Kidney epithelial cell (primary cell): Measurements from ENCODE around the gene PECR. TPM values are rescaled to one million over a fixed set of nuclear protein-coding genes. Genes with fewer than 3 reads are reported as not detected.

Experiments
- DNase-seq: peaks from one replicate; pipeline ENCODE4 v3.0.0-alpha.2; 2010; ENCODE audit warnings: low read depth
- H3K27me3 ChIP-seq: 2 replicates; pipeline ENCODE4 v1.6.0; 2011; ENCODE audit warnings: low read length; ENCODE audit not compliant: control insufficient read depth, insufficient read depth
- H3K36me3 ChIP-seq: 2 replicates; pipeline ENCODE4 v1.5.1; 2011; ENCODE audit warnings: low read length; ENCODE audit not compliant: control insufficient read depth, insufficient read depth
- H3K4me3 ChIP-seq: 2 replicates; pipeline ENCODE4 v1.5.1; 2011; ENCODE audit warnings: low read depth, mild to moderate bottlenecking, control low read depth, low read length
- CTCF ChIP-seq: IDR thresholded peaks from 2 replicates; pipeline ENCODE4 v1.5.1; 2011; ENCODE audit warnings: mild to moderate bottlenecking, moderate library complexity, low read length, control low read depth, inconsistent platforms; ENCODE audit not compliant: insufficient read depth, poor library complexity, severe bottlenecking
- total RNA-seq: library from RNA; depleted of rRNA; stranded (reverse); fragments of >200 nt; gene quantifications from 2 replicates; pipeline ENCODE4 v1.2.3, GENCODE V29; 2015

PECR gene
- total RNA-seq, 1 donor from 2014 or later = 18.4 TPM

DNA sequence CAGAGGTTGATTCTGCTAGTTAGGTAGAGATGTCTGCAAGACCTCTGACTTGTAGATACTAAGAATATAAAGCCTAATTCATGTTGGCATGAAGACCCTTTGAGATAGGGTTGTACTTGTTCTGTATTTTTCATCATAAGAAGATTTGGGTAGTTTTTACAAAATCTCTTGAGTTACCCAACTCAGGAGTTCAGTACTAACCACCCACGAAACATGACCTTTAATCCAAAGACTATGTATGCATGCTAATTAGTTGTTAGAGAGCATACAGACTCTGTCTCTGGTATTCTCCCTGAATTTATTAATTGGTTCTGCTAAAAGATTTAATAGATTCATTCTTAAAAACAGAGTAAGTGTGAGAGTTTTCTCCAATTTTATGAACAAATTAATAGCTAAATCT, 16.9 kb downstream of the PECR start:
- H3K27me3 ChIP-seq = no peaks in the 10 kb centered on the region
- no peaks in the 10 kb centered on the region for H3K36me3 ChIP-seq
- no peak for TF ChIP-seq CTCF
- no peak overlapping the region for H3K4me3 ChIP-seq
- DNase-seq = no peak

DNA sequence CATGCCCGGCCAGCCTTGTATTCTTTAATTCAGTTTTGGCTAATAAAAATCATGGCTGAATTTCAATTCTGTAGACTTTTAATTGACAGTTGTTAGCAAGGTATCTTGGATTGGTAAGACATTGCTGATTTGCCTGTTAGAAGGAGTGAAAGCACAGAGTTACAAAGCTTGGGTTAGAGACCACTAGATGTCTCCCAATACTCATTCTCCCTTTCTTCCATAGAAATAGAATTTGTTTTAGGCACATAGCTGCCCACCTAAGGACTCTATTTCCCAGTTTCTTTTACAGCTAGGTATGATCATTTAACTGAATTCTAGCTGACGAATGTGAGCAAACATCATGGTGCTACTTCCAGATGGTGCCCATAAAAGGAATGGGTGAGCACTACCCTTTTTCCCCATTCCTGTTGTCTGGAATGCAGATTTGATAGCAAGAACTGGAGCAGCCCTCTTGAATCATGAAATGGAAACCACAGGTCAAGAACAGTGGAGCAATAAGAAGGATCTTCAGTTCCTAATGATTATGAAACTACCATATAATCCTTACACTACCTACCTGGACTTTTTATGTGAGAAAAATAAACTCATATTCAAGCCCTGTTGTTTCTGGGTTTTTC, 17.5 kb downstream of the PECR start:
- DNase-seq = no peak

DNA sequence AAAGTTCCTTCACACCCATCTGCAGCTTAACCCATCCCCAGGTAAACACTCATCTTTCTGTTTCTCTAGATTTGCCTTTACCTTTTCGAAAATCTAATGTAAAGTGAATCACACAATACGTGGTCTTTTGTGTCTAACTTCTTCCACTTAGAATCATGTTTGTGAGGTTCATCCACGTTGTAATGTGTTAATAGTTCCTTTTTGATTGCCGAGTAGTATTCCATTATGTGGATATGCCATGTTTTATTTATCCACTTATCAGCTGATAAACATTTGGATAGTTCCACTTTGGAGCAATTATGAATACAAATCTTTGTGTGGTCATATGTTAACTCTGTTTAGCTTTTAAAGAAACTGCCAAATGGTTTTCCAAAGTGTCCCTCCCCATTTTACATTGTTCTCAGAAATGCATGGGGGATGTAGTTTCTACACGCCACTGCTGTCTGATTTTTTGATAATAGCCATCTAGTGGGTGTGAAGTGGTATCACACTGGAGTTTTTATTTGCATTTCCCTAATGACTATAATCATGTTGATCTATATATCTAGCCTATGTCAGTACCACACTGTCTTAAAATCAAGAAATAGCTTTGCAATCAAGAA, 22.3 kb downstream of the PECR start:
- no peaks in the 10 kb centered on the region for H3K27me3 ChIP-seq
- TF ChIP-seq CTCF = peak; percentile 15
- no peak overlapping the region for H3K4me3 ChIP-seq
- H3K36me3 ChIP-seq = no peaks in the 10 kb centered on the region
- no peak for DNase-seq

More for the DNA sequence above, 17.5 kb downstream of the PECR start:
- no peaks in the 10 kb centered on the region for H3K27me3 ChIP-seq
- TF ChIP-seq CTCF = no peak
- H3K4me3 ChIP-seq = no peak overlapping the region
- no peaks in the 10 kb centered on the region for H3K36me3 ChIP-seq

DNA sequence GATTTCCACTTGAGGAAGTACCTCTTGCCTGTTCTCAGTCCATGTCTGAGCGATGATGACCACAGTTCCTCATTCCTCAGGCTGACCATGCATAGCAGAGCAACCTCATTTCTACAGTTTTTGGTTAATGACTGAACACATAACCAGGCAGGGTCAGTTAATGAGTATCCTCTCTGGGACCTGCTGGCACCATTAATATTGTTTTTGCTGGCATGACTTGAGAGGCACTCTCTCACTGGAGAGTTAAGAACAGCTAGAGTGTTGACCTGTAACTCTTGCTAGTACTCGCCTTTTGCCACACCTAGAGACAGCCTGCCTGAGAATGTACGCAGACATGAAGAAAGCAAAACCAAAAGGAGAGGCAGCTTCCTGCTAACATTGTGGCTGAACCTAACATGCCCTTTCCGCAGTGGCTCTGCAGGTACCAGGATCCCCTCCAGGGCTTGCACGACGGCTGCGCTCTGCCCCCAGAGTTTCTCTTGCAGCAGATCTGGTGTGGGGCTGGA, 23.9 kb downstream of the PECR start:
- no peak for TF ChIP-seq CTCF
- Histone ChIP-seq H3K4me3 (no peak overlapping the region), H3K36me3 (no peaks in the 10 kb centered on the region), H3K27me3 (no peaks in the 10 kb centered on the region)
- DNase-seq = peak; percentile 99

GRCh38 chr2:216056739-216057138, 24.9 kb downstream of the PECR start:
- no peaks in the 10 kb centered on the region for H3K36me3 ChIP-seq
- DNase-seq = no peak
- H3K4me3 ChIP-seq = no peak overlapping the region
- TF ChIP-seq CTCF = no peak
- H3K27me3 ChIP-seq = no peaks in the 10 kb centered on the region
